Neuronal stem cell (in vitro differentiated cells): ENCODE results near the gene MAP3K4. TPM values are rescaled to one million over a fixed set of nuclear protein-coding genes. Genes with fewer than 3 reads are reported as not detected.
A peak's percentile ranks its signal among the peaks of the same experiment; 100 is the strongest.

Experiments used
- DNase-seq: peaks from one replicate; pipeline ENCODE4 v3.0.0-alpha.2; 2013; ENCODE audit warnings: low spot score
- H2AFZ ChIP-seq: one replicate; pipeline ENCODE4 v1.6.1; 2013; ENCODE audit warnings: mild to moderate bottlenecking, low read length, inconsistent platforms
- H2AK5ac ChIP-seq: 2 replicates; pipeline ENCODE4 v1.6.1; 2013; ENCODE audit warnings: low read depth, mild to moderate bottlenecking, inconsistent platforms, low read length, moderate library complexity, mixed read lengths
- H2BK120ac ChIP-seq: 2 replicates; pipeline ENCODE4 v1.6.1; 2013; ENCODE audit warnings: low read depth, mild to moderate bottlenecking, inconsistent platforms, low read length, moderate library complexity, mixed read lengths
- H2BK12ac ChIP-seq: one replicate; pipeline ENCODE4 v1.6.1; 2013; ENCODE audit warnings: low read length, inconsistent platforms
- H2BK15ac ChIP-seq: 2 replicates; pipeline ENCODE4 v1.6.1; 2013; ENCODE audit warnings: mild to moderate bottlenecking, low read length, inconsistent platforms, mixed read lengths
- H2BK5ac ChIP-seq: one replicate; pipeline ENCODE4 v1.6.1; 2013; ENCODE audit warnings: inconsistent platforms, mild to moderate bottlenecking, low read length, moderate library complexity
- H3K14ac ChIP-seq: one replicate; pipeline ENCODE4 v1.6.1; 2013; ENCODE audit warnings: low read length, inconsistent platforms
- H3K18ac ChIP-seq: 2 replicates; pipeline ENCODE4 v1.6.1; 2013; ENCODE audit warnings: low read length, inconsistent platforms
- H3K23ac ChIP-seq: 2 replicates; pipeline ENCODE4 v1.6.1; 2013; ENCODE audit warnings: low read depth, mild to moderate bottlenecking, mixed read lengths, low read length, inconsistent platforms; ENCODE audit not compliant: poor library complexity
- H3K27ac ChIP-seq: replicated peaks from 3 replicates; pipeline ENCODE4 v1.5.1; 2013; ENCODE audit warnings: low read length, inconsistent platforms
- H3K27me3 ChIP-seq, 3 experiments: 2 replicates each; pipeline ENCODE4 v1.6.1; 2013; ENCODE audit warnings: low read length in 3 of 3, mild to moderate bottlenecking in 2 of 3, inconsistent platforms in 1 of 3, low read depth in 1 of 3, mixed read lengths in 1 of 3, moderate library complexity in 1 of 3; ENCODE audit not compliant: control insufficient read depth in 3 of 3, insufficient read depth in 3 of 3
- H3K36me3 ChIP-seq, 2 donors: replicated peaks in 1 of 2; 2 replicates each; pipeline ENCODE4 v1.6.1; 2013; ENCODE audit warnings: low read length in 2 of 2; ENCODE audit not compliant: control insufficient read depth in 2 of 2, insufficient read depth in 2 of 2
- H3K4ac ChIP-seq: 2 replicates; pipeline ENCODE4 v1.6.1; 2013; ENCODE audit warnings: inconsistent platforms, mild to moderate bottlenecking, low read length, moderate library complexity
- H3K4me1 ChIP-seq, 2 donors: 1 replicate in 1 of 2; 2 replicates in 1 of 2; pipeline ENCODE4 v1.6.1; 2013; ENCODE audit warnings: low read length in 2 of 2, low read depth in 1 of 2; ENCODE audit not compliant: control insufficient read depth in 2 of 2, insufficient read depth in 1 of 2
- H3K4me2 ChIP-seq: one replicate; pipeline ENCODE4 v1.6.1; 2013; ENCODE audit warnings: mild to moderate bottlenecking, low read length, inconsistent platforms; ENCODE audit not compliant: insufficient read depth, poor library complexity, severe bottlenecking
- H3K4me3 ChIP-seq, 2 donors: 2 replicates each; pipeline ENCODE4 v1.5.1; 2013; ENCODE audit warnings: low read length in 2 of 2, mild to moderate bottlenecking in 2 of 2, inconsistent platforms in 1 of 2, moderate library complexity in 1 of 2
- H3K79me1 ChIP-seq: one replicate; pipeline ENCODE4 v1.6.1; 2013; ENCODE audit warnings: low read depth, mild to moderate bottlenecking, inconsistent platforms, low read length, moderate library complexity
- H3K9ac ChIP-seq: one replicate; pipeline ENCODE4 v1.6.1; 2013; ENCODE audit warnings: mild to moderate bottlenecking, low read depth, low read length, inconsistent platforms; ENCODE audit not compliant: poor library complexity
- H3K9me3 ChIP-seq, 2 donors: replicated peaks in 1 of 2; 2 replicates each; pipeline versions ENCODE3 to v1.6.1; 2013; ENCODE audit warnings: low read length in 2 of 2, mild to moderate bottlenecking in 2 of 2, inconsistent platforms in 1 of 2, low read depth in 1 of 2, mixed read lengths in 1 of 2, moderate library complexity in 1 of 2; ENCODE audit not compliant: control insufficient read depth in 2 of 2, insufficient read depth in 1 of 2
- H4K8ac ChIP-seq: one replicate; pipeline ENCODE4 v1.6.1; 2013; ENCODE audit warnings: low read depth, mild to moderate bottlenecking, inconsistent platforms, low read length, moderate library complexity
- H4K91ac ChIP-seq: one replicate; pipeline ENCODE4 v1.6.1; 2013; ENCODE audit warnings: low read length, low read depth, mild to moderate bottlenecking, inconsistent platforms; ENCODE audit not compliant: poor library complexity
- WGBS, 2 donors: extraction: QIAGEN DNeasy Blood & Tissue Kit; methylation state at CpG; one replicate each; pipeline ENCODE4 v1.1.7; 2013; ENCODE audit warnings: missing lambda C conversion rate in 2 of 2, mixed read lengths in 1 of 2; ENCODE audit not compliant: insufficient read length in 2 of 2, insufficient replicate concordance in 1 of 2; ENCODE audit errors: extremely low coverage in 2 of 2; 5-methylcytosine and 5-hydroxymethylcytosine counted together
- polyA plus RNA-seq, 2 experiments: library from polyadenylated mRNA; stranded (reverse); fragments of 200-250 nt; gene quantifications; one replicate each; pipeline ENCODE4 v1.2.3, GENCODE V29; 2013

MAP3K4 gene, protein sequence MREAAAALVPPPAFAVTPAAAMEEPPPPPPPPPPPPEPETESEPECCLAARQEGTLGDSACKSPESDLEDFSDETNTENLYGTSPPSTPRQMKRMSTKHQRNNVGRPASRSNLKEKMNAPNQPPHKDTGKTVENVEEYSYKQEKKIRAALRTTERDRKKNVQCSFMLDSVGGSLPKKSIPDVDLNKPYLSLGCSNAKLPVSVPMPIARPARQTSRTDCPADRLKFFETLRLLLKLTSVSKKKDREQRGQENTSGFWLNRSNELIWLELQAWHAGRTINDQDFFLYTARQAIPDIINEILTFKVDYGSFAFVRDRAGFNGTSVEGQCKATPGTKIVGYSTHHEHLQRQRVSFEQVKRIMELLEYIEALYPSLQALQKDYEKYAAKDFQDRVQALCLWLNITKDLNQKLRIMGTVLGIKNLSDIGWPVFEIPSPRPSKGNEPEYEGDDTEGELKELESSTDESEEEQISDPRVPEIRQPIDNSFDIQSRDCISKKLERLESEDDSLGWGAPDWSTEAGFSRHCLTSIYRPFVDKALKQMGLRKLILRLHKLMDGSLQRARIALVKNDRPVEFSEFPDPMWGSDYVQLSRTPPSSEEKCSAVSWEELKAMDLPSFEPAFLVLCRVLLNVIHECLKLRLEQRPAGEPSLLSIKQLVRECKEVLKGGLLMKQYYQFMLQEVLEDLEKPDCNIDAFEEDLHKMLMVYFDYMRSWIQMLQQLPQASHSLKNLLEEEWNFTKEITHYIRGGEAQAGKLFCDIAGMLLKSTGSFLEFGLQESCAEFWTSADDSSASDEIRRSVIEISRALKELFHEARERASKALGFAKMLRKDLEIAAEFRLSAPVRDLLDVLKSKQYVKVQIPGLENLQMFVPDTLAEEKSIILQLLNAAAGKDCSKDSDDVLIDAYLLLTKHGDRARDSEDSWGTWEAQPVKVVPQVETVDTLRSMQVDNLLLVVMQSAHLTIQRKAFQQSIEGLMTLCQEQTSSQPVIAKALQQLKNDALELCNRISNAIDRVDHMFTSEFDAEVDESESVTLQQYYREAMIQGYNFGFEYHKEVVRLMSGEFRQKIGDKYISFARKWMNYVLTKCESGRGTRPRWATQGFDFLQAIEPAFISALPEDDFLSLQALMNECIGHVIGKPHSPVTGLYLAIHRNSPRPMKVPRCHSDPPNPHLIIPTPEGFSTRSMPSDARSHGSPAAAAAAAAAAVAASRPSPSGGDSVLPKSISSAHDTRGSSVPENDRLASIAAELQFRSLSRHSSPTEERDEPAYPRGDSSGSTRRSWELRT (N-terminal part only)
- polyA plus RNA-seq (2013, experiment 1 of 2) = 21.8 TPM
- polyA plus RNA-seq (2013, experiment 2 of 2) = 27.4 TPM

GRCh38 chr6:160991406-160992060 lies at the start of gene MAP3K4:
MAP3K4 (plus strand) TSS chr6:160991769; CDS start chr6:160991932, 163 bp downstream.
- Histone ChIP-seq H3K4me1 (peaks cover 2 to 10% of the 10 kb centered on the region in 2 donors), H3K9me3 (peaks cover 1 to 9% of the 10 kb centered on the region in 2 donors), H2BK12ac (no peak within 1 kb of the TSS), H2BK15ac (peak within 1 kb of the TSS; percentile 84), H2BK120ac (peak within 1 kb of the TSS; percentile 40), H3K4me3 (peak within 1 kb of the TSS; percentile 55 to 82), H3K79me1 (peaks cover 7% of the 10 kb centered on the region), H3K23ac (peak within 1 kb of the TSS; percentile 98), H2AK5ac (peak within 1 kb of the TSS; percentile 72), H4K8ac (no peak within 1 kb of the TSS), H2BK5ac (peak within 1 kb of the TSS; percentile 96), H3K4me2 (peak within 1 kb of the TSS; percentile 72), H3K27ac (peak within 1 kb of the TSS; percentile 82), H2AFZ (peak within 1 kb of the TSS; percentile 97), H3K36me3 (peaks cover 0 to 5% of the 10 kb centered on the region in 2 donors), H3K27me3 (no peaks in the 10 kb centered on the region), H3K4ac (no peak within 1 kb of the TSS), H3K18ac (peak within 1 kb of the TSS; percentile 99), H3K14ac (peak within 1 kb of the TSS; percentile 99), H4K91ac (no peak within 1 kb of the TSS), H3K9ac (peak within 1 kb of the TSS; percentile 97)
- WGBS, 2 donors = no CpG with 5 or more reads among the region's 97 CpGs
- peak; percentile 86 for DNase-seq

DNA sequence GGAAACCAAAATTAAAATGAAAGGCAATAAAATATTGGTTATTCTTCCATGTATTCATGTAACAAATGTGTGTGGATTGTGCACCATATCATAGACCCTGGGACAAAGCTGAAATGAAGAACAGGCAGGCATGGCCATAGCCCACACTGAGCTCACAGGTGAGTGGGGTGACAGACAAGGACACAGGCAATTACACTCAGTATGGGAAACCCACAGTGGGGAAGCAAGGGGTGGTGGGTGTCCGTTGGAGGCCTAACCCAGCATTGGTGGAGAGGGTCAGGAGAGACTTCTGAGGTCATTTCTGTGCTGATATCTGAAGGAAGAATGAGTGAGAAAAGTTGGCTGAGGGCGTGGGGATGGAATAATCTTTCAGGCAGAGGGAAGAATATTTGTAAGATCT lies 47.6 kb upstream of the MAP3K4 start:
- Histone ChIP-seq H3K14ac (no peak overlapping the region), H3K4me2 (no peak overlapping the region), H4K8ac (no peak overlapping the region), H3K27me3 (no peaks in the 10 kb centered on the region), H3K4me1 (peaks cover 0 to 1% of the 10 kb centered on the region in 2 donors), H2AFZ (no peak overlapping the region), H3K79me1 (no peaks in the 10 kb centered on the region), H4K91ac (no peak overlapping the region), H2BK12ac (no peak overlapping the region), H3K9me3 (no peaks in the 10 kb centered on the region), H2BK5ac (no peak overlapping the region), H3K27ac (no peak overlapping the region), H3K9ac (no peak overlapping the region), H2AK5ac (no peak overlapping the region), H3K4me3 (no peak overlapping the region), H3K18ac (no peak overlapping the region), H3K36me3 (no peaks in the 10 kb centered on the region), H2BK120ac (no peak overlapping the region), H2BK15ac (no peak overlapping the region), H3K4ac (no peak overlapping the region), H3K23ac (no peak overlapping the region)
- WGBS, 2 donors = no CpG with 5 or more reads among the region's 2 CpGs
- no peak for DNase-seq

DNA sequence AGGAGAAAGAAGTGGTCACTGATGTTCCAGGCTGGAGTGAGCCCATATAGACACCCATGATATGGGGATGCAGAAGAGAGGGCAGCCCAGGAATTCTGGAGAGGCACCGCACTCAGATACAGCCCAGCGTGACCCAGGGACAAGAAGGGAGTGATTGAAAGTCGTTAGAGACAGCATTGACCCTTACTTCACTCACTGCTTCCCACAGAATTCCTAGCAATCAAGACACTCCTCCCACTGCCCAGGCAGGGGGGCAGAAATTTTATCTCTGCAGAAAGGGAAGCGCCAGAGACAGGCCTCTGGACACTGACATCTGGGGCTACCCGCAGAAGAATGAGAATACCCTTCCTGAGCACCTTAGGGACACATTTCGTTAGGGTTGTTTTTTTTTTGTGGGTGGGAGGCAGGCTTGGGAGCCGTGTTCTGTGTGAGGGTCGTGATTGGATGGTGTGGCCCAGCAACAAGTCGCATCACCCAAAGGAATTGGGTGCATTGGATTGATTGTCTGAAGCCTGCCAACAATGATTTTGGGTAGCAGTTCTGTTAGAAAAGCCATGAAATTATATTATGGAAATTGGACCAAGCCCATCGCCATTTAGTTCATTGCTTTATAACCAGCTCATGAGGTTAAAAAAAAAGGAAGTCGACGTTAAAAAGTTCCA lies 45.9 kb upstream of the MAP3K4 start:
- Histone ChIP-seq H3K9me3 (no peaks in the 10 kb centered on the region), H3K4ac (no peak overlapping the region), H2BK12ac (no peak overlapping the region), H3K27ac (no peak overlapping the region), H3K9ac (no peak overlapping the region), H2BK120ac (no peak overlapping the region), H3K4me2 (no peak overlapping the region), H4K8ac (no peak overlapping the region), H3K4me3 (no peak overlapping the region), H3K79me1 (no peaks in the 10 kb centered on the region), H2AFZ (peak overlapping the region; percentile 46), H2BK5ac (no peak overlapping the region), H3K18ac (peak overlapping the region; percentile 8), H3K27me3 (no peaks in the 10 kb centered on the region), H3K23ac (no peak overlapping the region), H3K36me3 (no peaks in the 10 kb centered on the region), H3K4me1 (peaks cover 1 to 7% of the 10 kb centered on the region in 2 donors), H2AK5ac (no peak overlapping the region), H2BK15ac (no peak overlapping the region), H3K14ac (no peak overlapping the region), H4K91ac (no peak overlapping the region)
- WGBS, 2 donors = no CpG with 5 or more reads among the region's 12 CpGs
- DNase-seq = no peak
